H1 (cell line): Measurements from ENCODE around the gene SOCS7. TPM values are rescaled to one million over a fixed set of nuclear protein-coding genes. Genes with fewer than 3 reads are reported as not detected.

ENCODE experiments used
- BCL11A ChIP-seq, 2 experiments: IDR thresholded peaks; one replicate each; pipeline ENCODE4 v1.6.1; 2011; ENCODE audit warnings: low read depth in 2 of 2, low read length in 2 of 2, mild to moderate bottlenecking in 2 of 2
- HDAC6 ChIP-seq: IDR thresholded peaks from one replicate; pipeline ENCODE4 v1.7.1; 2012; ENCODE audit warnings: low read depth, mild to moderate bottlenecking, inconsistent platforms, low read length, moderate library complexity
- KDM4A ChIP-seq: IDR thresholded peaks from one replicate; pipeline ENCODE4 v1.7.1; 2012; ENCODE audit warnings: low read depth, mild to moderate bottlenecking, moderate library complexity, low read length, inconsistent platforms; ENCODE audit not compliant: severe bottlenecking
- POLR2AphosphoS5 ChIP-seq: IDR thresholded peaks from 2 replicates; pipeline ENCODE4 v1.6.1; 2011; ENCODE audit warnings: low read depth, low read length
- RBBP5 ChIP-seq: IDR thresholded peaks from 2 replicates; pipeline ENCODE4 v1.7.1; 2012; ENCODE audit warnings: low read depth, mild to moderate bottlenecking, inconsistent platforms, low read length, moderate library complexity, borderline replicate concordance
- SP1 ChIP-seq: IDR thresholded peaks from 2 replicates; pipeline ENCODE4 v1.6.1; 2011; ENCODE audit warnings: low read depth, low read length
- ZNF274 ChIP-seq: IDR thresholded peaks from 2 replicates; pipeline ENCODE4 v1.7.0; 2012; ENCODE audit warnings: low read length, borderline replicate concordance; ENCODE audit errors: extremely low read depth
- polyA plus RNA-seq, 7 experiments: library from polyadenylated mRNA; depleted of rRNA in 3 of 7; stranded (reverse) in 5 of 7; unstranded in 2 of 7; fragments of >200 nt in 5 of 7; fragments of 200-250 nt in 2 of 7; gene quantifications; 1 replicate in 5 of 7; 2 replicates in 1 of 7; 4 replicates in 1 of 7; pipeline versions ENCODE4 v1.2.1 to v1.2.3, GENCODE V29; 2011 to 2013; ENCODE audit warnings: missing spikeins in 2 of 7, mixed read lengths in 2 of 7
- total RNA-seq: library from RNA; stranded (reverse); fragmentation: NEBNext Ultra II Directional; extraction: Animal tissue kit (Norgen Biotek cat#: 25700); gene quantifications from 2 replicates; pipeline ENCODE4 v1.2.1, GENCODE V29; 2021

Gene SOCS7
- total and polyA plus RNA-seq, 2 of the 8 experiments (the other 6 are each of a cell fraction or from before 2014, with no cell fraction given), result 13.5 to 26.9 TPM

DNA sequence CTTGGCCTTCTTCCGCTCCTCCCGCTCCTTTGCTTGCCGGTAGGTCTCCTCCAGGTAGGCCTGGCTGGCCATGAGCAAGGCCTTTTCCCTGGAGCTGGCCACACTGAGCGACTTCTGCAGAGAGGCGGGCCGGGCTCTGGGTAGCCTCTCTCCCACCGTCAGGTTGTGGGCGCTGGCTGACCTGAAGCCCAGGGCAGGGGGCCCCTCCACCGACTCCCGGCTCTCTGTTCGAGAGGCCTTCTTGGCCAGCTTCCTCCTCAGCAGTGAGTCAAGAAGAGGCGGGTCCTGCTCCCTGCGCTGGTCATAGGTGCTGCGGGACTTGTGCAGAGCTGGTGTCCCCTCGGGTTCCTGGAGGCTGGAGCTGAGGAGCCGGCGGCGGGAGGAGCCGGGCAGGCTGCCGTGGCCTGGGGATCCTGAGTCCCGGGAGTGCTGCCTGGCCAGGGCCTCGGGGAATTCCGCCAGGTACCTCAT is 20.7 kb upstream of the SOCS7 start (continued):
- TF ChIP-seq POLR2AphosphoS5 (no peak), KDM4A (no peak), SP1 (no peak), BCL11A (IDR thresholded peaks at IDR 0.05; ENCODE audit: low read depth in 2 of 2, low read length in 2 of 2) (no peak), RBBP5 (no peak), HDAC6 (no peak), ZNF274 (no peak)
